IMR-90 (cell line): Measurements from ENCODE around the gene SELENOS. TPM values are rescaled to one million over a fixed set of nuclear protein-coding genes. Genes with fewer than 3 reads are reported as not detected.

Experiments used
- ATAC-seq: fragments of 200-7000 bp; cut with Tn5 transposase; 2 replicates; pipeline ENCODE4 v1.9.1; 2020; ENCODE audit warnings: low read depth, mild to moderate bottlenecking, moderate library complexity
- BruUV-seq: library from RNA; stranded (reverse); fragments of 400-500 nt; replicated peaks from 2 replicates; lab custom pipeline; 2021; lab: Mats Ljungman, UMichigan
- CTCF ChIA-PET: fragments of 300-600 bp; formaldehyde crosslinking; extraction: SDS; loops from one replicate; lab custom pipeline; 2021; ENCODE audit warnings: antibody characterized with exemption; lab: Yijun Ruan, JAX
- POLR2A ChIA-PET: fragments of 300-600 bp; sonication (Branson Sonifier 250); formaldehyde crosslinking; loops from one replicate; lab custom pipeline; 2022; ENCODE audit warnings: antibody characterized with exemption; ENCODE audit not compliant: unreplicated experiment; lab: Charles Lee
- DNase-seq: peaks from one replicate; pipeline ENCODE4 v3.0.0; 2013
- H2AFZ ChIP-seq: replicated peaks from 2 replicates; pipeline ENCODE3; 2013; ENCODE audit warnings: low read length, mild to moderate bottlenecking; ENCODE audit not compliant: poor library complexity
- H2AK5ac ChIP-seq: 2 replicates; pipeline ENCODE4 v1.6.1; 2013; ENCODE audit warnings: low read depth, low read length, inconsistent platforms
- H2AK9ac ChIP-seq: replicated peaks from 2 replicates; pipeline ENCODE3; 2013; ENCODE audit warnings: mild to moderate bottlenecking, low read depth, low read length, moderate library complexity; ENCODE audit not compliant: poor library complexity
- H2BK120ac ChIP-seq: 2 replicates; pipeline ENCODE4 v1.6.1; 2013; ENCODE audit warnings: low read depth, low read length, inconsistent platforms
- H2BK15ac ChIP-seq: 3 replicates; pipeline ENCODE4 v1.6.1; 2013; ENCODE audit warnings: low read depth, low read length, inconsistent platforms
- H2BK20ac ChIP-seq: 2 replicates; pipeline ENCODE4 v1.6.1; 2013; ENCODE audit warnings: low read depth, mild to moderate bottlenecking, inconsistent platforms, low read length, moderate library complexity
- H2BK5ac ChIP-seq: 2 replicates; pipeline ENCODE4 v1.6.1; 2013; ENCODE audit warnings: mild to moderate bottlenecking, low read depth, low read length, inconsistent platforms; ENCODE audit not compliant: poor library complexity, severe bottlenecking
- H3K14ac ChIP-seq: replicated peaks from 2 replicates; pipeline ENCODE4 v1.6.1; 2013; ENCODE audit warnings: low read depth, low read length, inconsistent platforms
- H3K18ac ChIP-seq: 2 replicates; pipeline ENCODE4 v1.6.1; 2013; ENCODE audit warnings: low read depth, low read length, control low read depth
- H3K23ac ChIP-seq: 2 replicates; pipeline ENCODE4 v1.6.1; 2013; ENCODE audit warnings: low read depth, low read length, inconsistent platforms
- H3K27ac ChIP-seq: 2 replicates; pipeline ENCODE4 v1.5.1; 2013; ENCODE audit warnings: mild to moderate bottlenecking, control low read depth, low read length; ENCODE audit not compliant: insufficient read depth
- H3K27me3 ChIP-seq: 2 replicates; pipeline ENCODE4 v1.6.1; 2013; ENCODE audit warnings: low read length; ENCODE audit not compliant: control insufficient read depth, insufficient read depth
- H3K36me3 ChIP-seq: 2 replicates; pipeline ENCODE4 v1.6.1; 2013; ENCODE audit warnings: low read length, mixed read lengths; ENCODE audit not compliant: control insufficient read depth, insufficient read depth
- H3K4ac ChIP-seq: 2 replicates; pipeline ENCODE4 v1.6.1; 2013; ENCODE audit warnings: low read depth, low read length, inconsistent platforms
- H3K4me1 ChIP-seq: 2 replicates; pipeline ENCODE4 v1.6.1; 2013; ENCODE audit warnings: low read length, mixed read lengths; ENCODE audit not compliant: control insufficient read depth, insufficient read depth
- H3K4me2 ChIP-seq: 2 replicates; pipeline ENCODE4 v1.6.1; 2013; ENCODE audit warnings: low read depth, mild to moderate bottlenecking, control low read depth, low read length, moderate library complexity
- H3K4me3 ChIP-seq: 2 replicates; pipeline ENCODE4 v1.5.1; 2013; ENCODE audit warnings: low read depth, mild to moderate bottlenecking, control low read depth, low read length, moderate library complexity; ENCODE audit not compliant: insufficient read depth
- H3K56ac ChIP-seq: 2 replicates; pipeline ENCODE4 v1.6.1; 2013; ENCODE audit warnings: low read length, inconsistent platforms; ENCODE audit not compliant: insufficient read depth; ENCODE audit errors: extremely low read depth
- H3K79me1 ChIP-seq, 2 experiments: 2 replicates each; pipeline ENCODE4 v1.6.1; 2013; ENCODE audit warnings: low read length in 2 of 2, inconsistent platforms in 1 of 2, low read depth in 1 of 2
- H3K9ac ChIP-seq: 2 replicates; pipeline ENCODE4 v1.6.1; 2013; ENCODE audit warnings: low read depth, low read length, control low read depth
- H3K9me1 ChIP-seq: 2 replicates; pipeline ENCODE4 v1.6.1; 2013; ENCODE audit warnings: low read length, inconsistent platforms; ENCODE audit not compliant: insufficient read depth
- H3K9me3 ChIP-seq: 2 replicates; pipeline ENCODE4 v1.6.1; 2013; ENCODE audit warnings: low read length; ENCODE audit not compliant: control insufficient read depth, insufficient read depth
- H4K20me1 ChIP-seq: 2 replicates; pipeline ENCODE4 v1.6.1; 2013; ENCODE audit warnings: low read length, inconsistent platforms; ENCODE audit not compliant: insufficient read depth
- H4K5ac ChIP-seq: 2 replicates; pipeline ENCODE4 v1.6.1; 2013; ENCODE audit warnings: mild to moderate bottlenecking, low read depth, low read length, control low read depth
- H4K8ac ChIP-seq, 2 experiments: 2 replicates each; pipeline ENCODE4 v1.6.1; 2013; ENCODE audit warnings: low read depth in 2 of 2, low read length in 2 of 2, control low read depth in 1 of 2, inconsistent platforms in 1 of 2
- H4K91ac ChIP-seq: 2 replicates; pipeline ENCODE4 v1.6.1; 2013; ENCODE audit warnings: low read depth, low read length, inconsistent platforms; ENCODE audit not compliant: insufficient read depth
- CEBPB ChIP-seq: IDR thresholded peaks from 2 replicates; pipeline ENCODE4 v1.6.1; 2012; ENCODE audit warnings: low read depth, low read length, improper control_type of control experiment
- WGBS, 2 experiments: methylation state at CpG; one replicate each; pipeline versions ENCODE4 v1.1.5 to v1.1.7; 2013; ENCODE audit warnings: missing lambda C conversion rate in 2 of 2; ENCODE audit not compliant: insufficient read length in 1 of 2; ENCODE audit errors: extremely low coverage in 2 of 2; 5-methylcytosine and 5-hydroxymethylcytosine counted together
- dilution Hi-C: fragments of 300-500 bp; cut with HindIII; formaldehyde crosslinking; loops from one replicate; pipeline ENCODE4 v1.14.3; 2018; ENCODE audit warnings: low sequenced_read_pairs; ENCODE audit not compliant: unreplicated experiment
- in situ Hi-C: fragments of 300-500 bp; cut with MboI; formaldehyde crosslinking; loops from 3 replicates; pipeline ENCODE4 v1.14.3; 2019; ENCODE audit warnings: low sequenced_read_pairs, inconsistent platforms, mixed read lengths
- intact Hi-C: fragments of 100-400 bp; cut with micrococcal nuclease; formaldehyde crosslinking; loops from 2 replicates; pipeline ENCODE4 v1.10.0; 2022
- polyA plus RNA-seq, 3 experiments: library from polyadenylated mRNA; depleted of rRNA; stranded (reverse); fragments of >200 nt; gene quantifications; 2 replicates each; pipeline ENCODE4 v1.2.3, GENCODE V29; 2012; ENCODE audit warnings: low replicate concordance in 1 of 3
- total RNA-seq: library from RNA; depleted of rRNA; stranded (reverse); fragments of >200 nt; gene quantifications from 2 replicates; pipeline ENCODE4 v1.2.3, GENCODE V29; 2012

The SELENOS gene
- total and polyA plus RNA-seq, 2 of the 4 experiments (the other 2 are of a cell fraction), result 39.8 to 77.1 TPM

- DNase-seq, result no peak
- Histone ChIP-seq H3K4me1 (no peaks in the 10 kb centered on the region), H3K9me1 (no peaks in the 10 kb centered on the region), H4K91ac (no peak overlapping the region), H3K9me3 (no peaks in the 10 kb centered on the region), H4K20me1 (no peaks in the 10 kb centered on the region), H2AK9ac (no peak overlapping the region), H3K27ac (no peak overlapping the region), H3K18ac (no peak overlapping the region), H3K14ac (no peak overlapping the region), H4K5ac (no peak overlapping the region), H2BK15ac (no peak overlapping the region), H2AK5ac (no peak overlapping the region), H4K8ac (no peak overlapping the region), H2BK120ac (no peak overlapping the region), H2BK5ac (no peak overlapping the region), H3K4ac (no peak overlapping the region), H3K27me3 (peaks cover 40% of the 10 kb centered on the region), H3K56ac (no peak overlapping the region), H3K4me2 (no peak overlapping the region), H3K36me3 (no peaks in the 10 kb centered on the region), H3K23ac (no peak overlapping the region), H3K4me3 (no peak overlapping the region), H2BK20ac (no peak overlapping the region), H3K9ac (no peak overlapping the region), H3K79me1 (no peaks in the 10 kb centered on the region), H2AFZ (no peak overlapping the region)
- in situ Hi-C loops, result no loop called here
- no peak for TF ChIP-seq CEBPB
- ChIA-PET POLR2A (no interaction called here), CTCF (no interaction called here)
- dilution Hi-C loops, result no loop called here
- ATAC-seq, result no peak
- WGBS, 2 experiments, result no CpG with 5 or more reads among the region's 8 CpGs
- no TSS peak for BruUV-seq
- intact Hi-C loops, result no loop called here
These were observed 48.7 kb upstream of the SELENOS start for GRCh38 chr15:101326026-101326315.
